SKM-1 treated with dmso at 0.1 percent for 144 hours (cell line): Measurements from ENCODE around the gene COL6A2.
"Not testable (repeated sequence)": the region's sequence is repeated elsewhere in the genome, so short reads cannot be mapped to it uniquely, and the experiment has no call there.

Source experiments
- DNase-seq: peaks from one replicate; lab custom pipeline; 2025; ENCODE audit not compliant: unreplicated experiment; lab: John Stamatoyannopoulos, UW

Gene COL6A2

GRCh38 chr21:46078322-46078977 lies 19.5 kb upstream of the COL6A2 start:
- DNase-seq = no peak

DNA sequence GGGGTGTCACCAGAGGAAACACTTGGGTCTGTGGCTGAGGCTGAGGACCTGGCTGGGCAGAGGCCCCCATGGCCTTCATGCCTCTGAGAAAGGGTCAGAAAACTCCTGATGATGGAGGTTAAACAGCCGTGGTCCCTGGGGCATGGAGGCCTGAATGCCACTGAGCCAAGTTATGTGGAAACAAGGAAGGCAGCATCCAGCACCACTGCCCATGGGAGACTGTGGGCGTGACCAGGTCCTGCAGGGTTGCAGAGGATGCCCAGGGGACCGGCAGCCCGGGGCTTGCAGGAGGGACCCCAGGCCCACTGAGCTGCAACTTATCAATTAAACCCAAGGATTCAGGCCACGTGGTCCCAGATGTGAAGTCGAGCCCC lies 18.9 kb upstream of the COL6A2 start:
- DNase-seq = no peak

GRCh38 chr21:46079352-46080170 lies 18.4 kb upstream of the COL6A2 start:
- no peak for DNase-seq

DNA sequence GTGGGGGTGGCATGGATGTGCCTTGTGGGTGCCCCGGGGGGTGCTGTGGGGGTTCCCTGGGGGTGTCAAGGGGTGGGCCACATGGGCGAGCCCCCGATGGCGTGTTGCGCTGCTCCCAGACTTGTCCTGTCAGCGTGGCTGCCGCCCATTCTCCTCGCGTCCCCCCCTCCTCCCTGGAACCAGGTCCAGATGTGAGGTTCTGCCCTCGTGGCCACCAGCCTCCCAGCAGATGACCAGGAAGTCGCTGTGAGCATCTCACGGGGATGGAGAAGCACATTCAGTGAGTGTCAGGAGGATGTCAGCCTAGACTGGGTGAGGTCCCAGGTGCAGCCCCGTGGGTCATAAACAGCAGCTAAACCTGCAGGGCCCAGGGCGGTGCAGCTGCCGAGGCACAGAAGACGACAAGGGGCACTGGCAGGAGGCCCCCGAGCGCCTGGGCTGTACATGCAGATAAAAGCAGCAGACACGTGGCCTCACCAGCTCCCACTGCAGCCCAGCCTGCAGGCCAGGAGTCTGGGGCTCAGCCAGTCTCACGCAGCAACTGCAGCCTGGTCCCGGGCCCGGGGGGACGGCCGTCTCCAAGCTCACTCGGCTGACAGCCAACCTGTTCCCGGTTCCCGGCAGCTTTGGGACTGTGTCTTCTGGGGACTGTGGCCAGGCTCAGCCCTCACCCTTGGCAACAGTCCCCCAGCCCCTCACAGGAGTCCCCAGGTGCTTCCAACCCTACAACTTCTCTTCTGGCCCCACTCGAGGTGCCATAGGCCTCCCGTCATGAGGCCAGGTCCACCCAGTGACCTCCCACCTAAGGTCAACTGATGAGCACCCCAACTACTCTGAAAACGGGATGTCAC lies 17.5 kb upstream of the COL6A2 start:
- DNase-seq = no peak

- no peak for DNase-seq
Measured at GRCh38 chr21:46081022-46081861, 16.7 kb upstream of the COL6A2 start.

- no peak for DNase-seq
Measured at GRCh38 chr21:46081862-46082712, 15.8 kb upstream of the COL6A2 start.

DNA sequence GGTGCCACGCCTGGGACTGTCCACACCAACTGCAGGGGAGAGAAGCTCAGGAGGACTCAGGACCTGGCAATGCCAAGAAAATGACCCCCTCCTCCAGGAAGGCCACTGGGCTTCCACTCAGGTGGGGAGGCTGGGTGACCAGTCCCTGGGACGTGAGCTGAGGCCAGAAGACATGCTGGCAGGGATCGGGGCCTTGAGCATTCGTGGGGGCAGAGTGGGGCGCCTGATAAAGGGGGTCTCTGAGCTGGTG lies 15.3 kb upstream of the COL6A2 start:
- no peak for DNase-seq

GRCh38 chr21:46082963-46083790 lies 14.7 kb upstream of the COL6A2 start:
- DNase-seq = no peak

- DNase-seq = no peak
Measured at GRCh38 chr21:46083791-46084561, 13.9 kb upstream of the COL6A2 start.

- DNase-seq = no peak
Measured at GRCh38 chr21:46084709-46085108, 13.2 kb upstream of the COL6A2 start.

DNA sequence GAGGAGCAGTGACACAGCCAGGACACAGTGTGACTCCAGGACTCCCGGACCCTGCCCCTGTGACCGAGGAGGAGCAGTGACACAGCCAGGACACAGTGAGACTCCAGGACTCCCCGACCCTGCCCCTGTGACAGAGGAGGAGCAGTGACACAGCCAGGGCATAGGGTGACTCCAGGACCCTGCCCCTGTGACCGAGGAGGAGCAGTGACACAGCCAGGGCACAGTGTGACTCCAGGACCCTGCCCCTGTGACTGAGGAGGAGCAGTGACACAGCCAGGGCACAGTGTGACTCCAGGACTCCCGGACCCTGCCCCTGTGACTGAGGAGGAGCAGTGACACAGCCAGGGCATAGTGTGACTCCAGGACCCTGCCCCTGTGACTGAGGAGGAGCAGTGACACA lies 12.7 kb upstream of the COL6A2 start:
- DNase-seq = not testable (repeated sequence)

DNA sequence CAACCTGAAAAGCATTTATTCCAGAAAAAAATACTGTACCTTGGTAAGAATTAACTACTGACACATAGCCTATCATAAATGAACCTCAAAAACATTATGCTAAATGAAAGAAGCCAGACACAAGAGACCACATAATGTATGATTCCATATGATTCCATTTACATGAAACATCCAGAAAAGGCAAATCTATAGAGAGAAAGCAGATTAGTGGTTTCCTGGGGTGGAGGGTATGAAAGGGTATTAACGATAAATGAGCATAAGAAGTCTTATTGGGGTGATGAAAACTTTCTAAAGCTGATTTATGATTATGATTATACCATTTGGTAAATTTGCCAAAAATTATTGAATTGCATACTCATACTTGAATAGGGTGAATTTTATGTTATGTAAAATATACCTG lies 10.3 kb upstream of the COL6A2 start:
- no peak for DNase-seq

- no peak for DNase-seq
Measured at GRCh38 chr21:46088189-46088588, 9.7 kb upstream of the COL6A2 start.

DNA sequence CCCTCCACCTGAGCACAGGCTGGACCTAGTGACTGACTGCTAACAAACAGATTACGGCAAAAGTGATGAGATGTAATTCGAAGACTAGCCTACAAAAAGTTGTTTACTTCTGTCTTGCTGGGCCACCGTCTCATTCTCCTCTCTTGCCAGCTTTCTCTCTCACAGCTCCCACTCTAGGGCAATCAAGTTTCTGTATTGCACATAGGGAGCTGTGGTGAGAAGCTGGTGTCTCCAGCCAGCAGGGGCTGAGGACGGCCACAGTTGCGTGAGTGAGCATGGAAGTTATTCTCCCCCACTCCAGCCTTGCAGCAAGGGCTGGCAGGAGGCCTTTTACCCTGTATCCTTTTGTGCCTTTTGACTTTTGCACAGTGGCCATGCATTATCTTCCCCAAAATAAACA lies 8.6 kb upstream of the COL6A2 start:
- no peak for DNase-seq

DNA sequence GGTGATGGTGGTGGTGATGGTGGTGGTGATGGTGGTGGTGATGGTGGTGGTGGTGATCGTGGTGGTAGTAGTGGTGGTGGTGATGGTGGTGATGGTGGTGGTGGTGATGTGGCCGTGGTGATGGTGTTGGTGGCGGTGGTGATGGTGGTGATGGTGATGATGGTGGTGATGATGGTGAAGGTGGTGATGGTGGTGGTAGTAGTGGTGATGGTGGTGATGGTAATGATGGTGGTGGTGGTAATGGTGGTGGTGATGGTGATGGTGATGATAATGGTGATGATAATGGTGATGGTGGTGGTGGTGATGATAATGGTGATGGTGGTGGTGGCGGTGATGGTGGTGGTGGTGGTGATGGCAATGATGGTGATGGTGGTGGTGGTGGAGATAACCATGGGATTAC lies 6.8 kb upstream of the COL6A2 start:
- no peak for DNase-seq

- no peak for DNase-seq
Measured at GRCh38 chr21:46091631-46092025, 6.3 kb upstream of the COL6A2 start.

DNA sequence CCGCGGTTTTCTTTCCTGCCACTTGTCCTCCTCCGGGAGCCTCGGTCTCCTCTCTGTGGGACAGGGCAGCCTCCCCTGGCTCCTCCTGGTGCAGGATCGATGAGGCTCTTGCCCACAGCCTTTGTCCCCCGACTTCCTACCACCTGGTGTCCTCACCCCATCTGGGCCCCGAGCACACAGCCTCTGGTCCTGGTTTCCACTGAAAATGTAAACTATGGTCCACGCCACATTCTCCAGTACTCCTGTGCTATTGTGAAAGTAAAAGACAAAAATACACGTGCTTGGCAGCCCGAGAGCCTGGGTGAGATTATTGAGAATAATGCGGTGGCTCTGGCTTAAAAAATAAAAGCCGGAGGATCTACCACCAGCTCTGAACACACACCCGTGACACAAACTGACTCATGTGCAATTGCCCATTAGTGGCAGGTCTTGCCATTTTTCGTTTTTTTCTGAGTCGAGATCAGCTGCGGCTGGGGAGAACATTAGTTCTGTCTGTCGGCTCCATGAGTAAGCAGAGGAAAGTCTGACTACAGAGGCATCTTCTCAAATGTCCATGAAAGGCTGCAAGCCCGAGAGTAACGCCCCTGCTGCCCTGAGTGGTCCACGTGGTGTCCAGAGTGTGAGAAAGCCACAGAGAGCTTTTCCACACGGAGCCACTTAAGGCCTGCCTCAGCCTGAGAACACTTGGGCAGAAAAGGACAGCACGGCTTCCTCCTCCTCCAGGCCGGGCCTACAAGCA lies 5.7 kb upstream of the COL6A2 start:
- no peak for DNase-seq
